ENCODE data around the gene CD2BP2.
"Not testable (repeated sequence)": the region's sequence is repeated elsewhere in the genome, so short reads cannot be mapped to it uniquely, and the experiment has no call there.

Gene CD2BP2

GRCh38 chr16:30342751-30343490 is 12.2 kb downstream of the CD2BP2 start:
- DNase-seq (ENCODE audit: low spot score): no peak

GRCh38 chr16:30341971-30342370 is 13.1 kb downstream of the CD2BP2 start:
- not testable (repeated sequence) for DNase-seq (ENCODE audit: low spot score)

- no peak for DNase-seq (ENCODE audit: low spot score)
These were observed 14.5 kb downstream of the CD2BP2 start for GRCh38 chr16:30340621-30341020.

- DNase-seq (ENCODE audit: low spot score): not testable (repeated sequence)
These were observed 16.4 kb downstream of the CD2BP2 start for GRCh38 chr16:30338715-30339114.

- not testable (repeated sequence) for DNase-seq (ENCODE audit: low spot score)
These were observed 17.1 kb downstream of the CD2BP2 start for GRCh38 chr16:30337964-30338357.

GRCh38 chr16:30335598-30336474 is 19.3 kb downstream of the CD2BP2 start:
- no peak for DNase-seq (ENCODE audit: low spot score)

- DNase-seq (ENCODE audit: low spot score): peak; percentile 80
These were observed 20.0 kb downstream of the CD2BP2 start for GRCh38 chr16:30335028-30335597.

- not testable (repeated sequence) for DNase-seq (ENCODE audit: low spot score)
These were observed 20.6 kb downstream of the CD2BP2 start for GRCh38 chr16:30334473-30334989.

- DNase-seq (ENCODE audit: low spot score): not testable (repeated sequence)
These were observed 30.9 kb downstream of the CD2BP2 start for GRCh38 chr16:30324220-30324619.

GRCh38 chr16:30318647-30319046 is 36.5 kb downstream of the CD2BP2 start:
- not testable (repeated sequence) for DNase-seq (ENCODE audit: low spot score)

- DNase-seq (ENCODE audit: low spot score): not testable (repeated sequence)
These were observed 44.2 kb downstream of the CD2BP2 start for GRCh38 chr16:30310937-30311336.

GRCh38 chr16:30309255-30309654 is 45.9 kb downstream of the CD2BP2 start:
- DNase-seq (ENCODE audit: low spot score): not testable (repeated sequence)

Data from putamen (tissue), 1 donor.